ENCODE measurements around the gene TMEM163.

DNA sequence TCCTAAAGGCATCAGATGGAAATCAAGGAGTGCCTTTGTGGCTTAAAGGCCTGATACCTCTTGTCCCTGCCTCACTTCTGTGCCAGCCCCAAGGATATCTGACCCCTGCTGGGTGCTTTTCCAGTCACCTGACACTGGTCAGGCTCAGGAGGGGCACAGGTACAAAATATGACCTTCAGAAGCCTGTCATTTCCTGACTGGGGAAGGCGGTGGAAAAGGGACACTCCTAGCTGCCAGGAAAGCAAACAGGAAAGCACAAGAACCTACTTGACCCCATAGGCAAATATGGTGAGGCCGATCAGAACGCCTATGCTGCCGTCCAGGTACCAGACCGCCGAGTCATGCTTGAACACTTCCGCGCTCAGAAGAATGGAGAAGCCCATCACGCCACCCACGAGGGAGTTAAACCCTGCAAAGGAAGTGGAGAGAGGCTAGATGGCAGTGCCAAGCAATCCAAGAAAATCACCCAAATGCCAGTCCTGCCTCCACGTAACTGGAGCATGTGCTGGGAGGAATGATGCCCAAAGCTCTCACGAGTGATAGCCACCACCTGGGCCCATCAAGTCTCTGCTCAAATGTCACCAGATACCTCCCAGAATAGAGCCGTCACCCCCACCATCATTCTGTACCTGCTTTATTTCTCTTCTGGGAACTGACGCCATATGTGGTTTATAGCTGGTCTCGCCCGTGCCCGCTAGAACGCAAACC lies 260.9 kb downstream of the TMEM163 start:
- TF ChIP-seq, protein P1, sequence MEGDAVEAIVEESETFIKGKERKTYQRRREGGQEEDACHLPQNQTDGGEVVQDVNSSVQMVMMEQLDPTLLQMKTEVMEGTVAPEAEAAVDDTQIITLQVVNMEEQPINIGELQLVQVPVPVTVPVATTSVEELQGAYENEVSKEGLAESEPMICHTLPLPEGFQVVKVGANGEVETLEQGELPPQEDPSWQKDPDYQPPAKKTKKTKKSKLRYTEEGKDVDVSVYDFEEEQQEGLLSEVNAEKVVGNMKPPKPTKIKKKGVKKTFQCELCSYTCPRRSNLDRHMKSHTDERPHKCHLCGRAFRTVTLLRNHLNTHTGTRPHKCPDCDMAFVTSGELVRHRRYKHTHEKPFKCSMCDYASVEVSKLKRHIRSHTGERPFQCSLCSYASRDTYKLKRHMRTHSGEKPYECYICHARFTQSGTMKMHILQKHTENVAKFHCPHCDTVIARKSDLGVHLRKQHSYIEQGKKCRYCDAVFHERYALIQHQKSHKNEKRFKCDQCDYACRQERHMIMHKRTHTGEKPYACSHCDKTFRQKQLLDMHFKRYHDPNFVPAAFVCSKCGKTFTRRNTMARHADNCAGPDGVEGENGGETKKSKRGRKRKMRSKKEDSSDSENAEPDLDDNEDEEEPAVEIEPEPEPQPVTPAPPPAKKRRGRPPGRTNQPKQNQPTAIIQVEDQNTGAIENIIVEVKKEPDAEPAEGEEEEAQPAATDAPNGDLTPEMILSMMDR (IDR thresholded peaks at IDR 0.05), result no peak
- TF ChIP-seq EZH2phosphoT487 (IDR thresholded peaks at IDR 0.05), result no peak
- no peak for TF ChIP-seq EZH2 (IDR thresholded peaks at IDR 0.05)

All from neural progenitor cell (in vitro differentiated cells).